Activated naive CD8-positive, alpha-beta T cell (primary cell): ENCODE results near the gene CBX8.

Experiments used
- H3K27ac Mint-ChIP-seq: one replicate; pipeline ENCODE4 v1.8.0; 2021; ENCODE audit warnings: mixed read lengths
- H3K27me3 Mint-ChIP-seq: one replicate; pipeline ENCODE4 v1.8.0; 2021; ENCODE audit warnings: mixed read lengths
- H3K36me3 Mint-ChIP-seq: one replicate; pipeline ENCODE4 v1.8.0; 2021; ENCODE audit warnings: mixed read lengths
- H3K4me1 Mint-ChIP-seq: one replicate; pipeline ENCODE4 v1.8.0; 2021; ENCODE audit warnings: low read depth, mixed read lengths
- H3K4me3 Mint-ChIP-seq: one replicate; pipeline ENCODE4 v1.8.0; 2021; ENCODE audit warnings: mild to moderate bottlenecking, mixed read lengths
- H3K9me3 Mint-ChIP-seq: one replicate; pipeline ENCODE4 v1.8.0; 2021; ENCODE audit warnings: low read depth, mixed read lengths

The CBX8 gene

GRCh38 chr17:79796763-79797491 is at the start of gene CBX8:
TSS of gene CBX8 (minus strand) at chr17:79797077. CDS start at chr17:79796998, 79 bp downstream.
- H3K36me3 Mint-ChIP-seq: peaks cover 3% of the 10 kb centered on the region
- no peaks in the 10 kb centered on the region for H3K9me3 Mint-ChIP-seq
- H3K4me1 Mint-ChIP-seq: peaks cover 34% of the 10 kb centered on the region
- peaks cover 27% of the 10 kb centered on the region for H3K27me3 Mint-ChIP-seq
- no peak within 1 kb of the TSS for H3K27ac Mint-ChIP-seq
- peak within 1 kb of the TSS; percentile 84 for H3K4me3 Mint-ChIP-seq

- no peaks in the 10 kb centered on the region for H3K36me3 Mint-ChIP-seq
- H3K4me1 Mint-ChIP-seq: peaks cover 13% of the 10 kb centered on the region
- H3K27me3 Mint-ChIP-seq: peaks cover 9% of the 10 kb centered on the region
- H3K9me3 Mint-ChIP-seq: no peaks in the 10 kb centered on the region
- no peak overlapping the region for H3K27ac Mint-ChIP-seq
- H3K4me3 Mint-ChIP-seq: no peak overlapping the region
Measured at GRCh38 chr17:79845601-79845949, 48.7 kb upstream of the CBX8 start.

GRCh38 chr17:79844869-79845600 is 48.2 kb upstream of the CBX8 start:
- Mint-ChIP-seq H3K4me3 (peak overlapping the region; percentile 27), H3K27ac (no peak overlapping the region), H3K4me1 (peaks cover 16% of the 10 kb centered on the region), H3K27me3 (peaks cover 8% of the 10 kb centered on the region), H3K9me3 (no peaks in the 10 kb centered on the region), H3K36me3 (no peaks in the 10 kb centered on the region)

- peaks cover 18% of the 10 kb centered on the region for H3K4me1 Mint-ChIP-seq
- H3K27me3 Mint-ChIP-seq: peaks cover 8% of the 10 kb centered on the region
- H3K36me3 Mint-ChIP-seq: no peaks in the 10 kb centered on the region
- no peaks in the 10 kb centered on the region for H3K9me3 Mint-ChIP-seq
- H3K4me3 Mint-ChIP-seq: peak overlapping the region; percentile 78
- H3K27ac Mint-ChIP-seq: no peak overlapping the region
Measured at GRCh38 chr17:79843816-79844800, 47.2 kb upstream of the CBX8 start.

- H3K4me3 Mint-ChIP-seq: peak overlapping the region; percentile 78
- peaks cover 18% of the 10 kb centered on the region for H3K4me1 Mint-ChIP-seq
- no peak overlapping the region for H3K27ac Mint-ChIP-seq
- H3K9me3 Mint-ChIP-seq: no peaks in the 10 kb centered on the region
- no peaks in the 10 kb centered on the region for H3K36me3 Mint-ChIP-seq
- peaks cover 8% of the 10 kb centered on the region for H3K27me3 Mint-ChIP-seq
Measured at GRCh38 chr17:79843474-79843815, 46.6 kb upstream of the CBX8 start.

GRCh38 chr17:79842656-79843473 is 46.0 kb upstream of the CBX8 start:
- no peaks in the 10 kb centered on the region for H3K36me3 Mint-ChIP-seq
- H3K27ac Mint-ChIP-seq: no peak overlapping the region

GRCh38 chr17:79842136-79842655 is 45.3 kb upstream of the CBX8 start:
- Mint-ChIP-seq H3K27ac (no peak overlapping the region), H3K27me3 (peaks cover 8% of the 10 kb centered on the region), H3K4me1 (peaks cover 27% of the 10 kb centered on the region), H3K4me3 (peak overlapping the region; percentile 74), H3K36me3 (no peaks in the 10 kb centered on the region), H3K9me3 (no peaks in the 10 kb centered on the region)

More at GRCh38 chr17:79842656-79843473, 46.0 kb upstream of the CBX8 start:
- peak overlapping the region; percentile 74 for H3K4me3 Mint-ChIP-seq
- peaks cover 8% of the 10 kb centered on the region for H3K27me3 Mint-ChIP-seq
- H3K9me3 Mint-ChIP-seq: no peaks in the 10 kb centered on the region
- H3K4me1 Mint-ChIP-seq: peaks cover 24% of the 10 kb centered on the region

- Mint-ChIP-seq H3K27ac (no peak overlapping the region), H3K4me1 (peaks cover 30% of the 10 kb centered on the region), H3K4me3 (peak overlapping the region; percentile 72), H3K36me3 (no peaks in the 10 kb centered on the region), H3K27me3 (peaks cover 8% of the 10 kb centered on the region), H3K9me3 (no peaks in the 10 kb centered on the region)
Measured at GRCh38 chr17:79841369-79842135, 44.7 kb upstream of the CBX8 start.

GRCh38 chr17:79840989-79841286 is 44.1 kb upstream of the CBX8 start:
- Mint-ChIP-seq H3K9me3 (no peaks in the 10 kb centered on the region), H3K4me3 (peak overlapping the region; percentile 56), H3K27ac (no peak overlapping the region), H3K36me3 (no peaks in the 10 kb centered on the region), H3K27me3 (peaks cover 6% of the 10 kb centered on the region), H3K4me1 (peaks cover 32% of the 10 kb centered on the region)

- Mint-ChIP-seq H3K27me3 (peaks cover 5% of the 10 kb centered on the region), H3K4me3 (peak overlapping the region; percentile 56), H3K27ac (no peak overlapping the region), H3K4me1 (peaks cover 34% of the 10 kb centered on the region), H3K36me3 (no peaks in the 10 kb centered on the region), H3K9me3 (no peaks in the 10 kb centered on the region)
Measured at GRCh38 chr17:79840269-79840988, 43.6 kb upstream of the CBX8 start.

- Mint-ChIP-seq H3K27ac (peak within 1 kb of the TSS; percentile 80), H3K36me3 (peaks cover 2% of the 10 kb centered on the region)
Measured at GRCh38 chr17:79839356-79840268, 42.7 kb upstream of the CBX8 start, which contains the start of gene CBX4. TSS of gene CBX4 (minus strand) at chr17:79839440. CDS start at chr17:79839251, 189 bp downstream.

GRCh38 chr17:79838522-79839274 is 41.8 kb upstream of the CBX8 start:
- peak overlapping the region; percentile 80 for H3K27ac Mint-ChIP-seq
- H3K9me3 Mint-ChIP-seq: no peaks in the 10 kb centered on the region
- H3K4me1 Mint-ChIP-seq: peaks cover 40% of the 10 kb centered on the region
- H3K27me3 Mint-ChIP-seq: peaks cover 3% of the 10 kb centered on the region
- peaks cover 3% of the 10 kb centered on the region for H3K36me3 Mint-ChIP-seq
- H3K4me3 Mint-ChIP-seq: peak overlapping the region; percentile 89

More at GRCh38 chr17:79839356-79840268, 42.7 kb upstream of the CBX8 start, which contains the start of gene CBX4:
- Mint-ChIP-seq H3K9me3 (no peaks in the 10 kb centered on the region), H3K4me1 (peaks cover 40% of the 10 kb centered on the region), H3K4me3 (peak within 1 kb of the TSS; percentile 89), H3K27me3 (peaks cover 3% of the 10 kb centered on the region)
